ENCODE data around the gene ATG2A. TPM values are rescaled to one million over a fixed set of nuclear protein-coding genes. Genes with fewer than 3 reads are reported as not detected.

Gene ATG2A
- total RNA-seq, 3 donors from 2014 or later = 35.4 to 39.8 (median 36.6) TPM

- Histone ChIP-seq H3K4me3 (peak overlapping the region; percentile 19), H3K9me3 (no peaks in the 10 kb centered on the region), H3K36me3 (ENCODE audit: low read depth) (no peaks in the 10 kb centered on the region), H3K4me1 (ENCODE audit: low read depth) (peaks cover 57% of the 10 kb centered on the region)
- intact Hi-C loops (cut with DNase I, micrococcal nuclease) = no loop called here
- ATAC-seq = no peak
- DNase-seq = no peak
- TF ChIP-seq CTCF (IDR thresholded peaks at IDR 0.05) = no peak
These were observed 40.7 kb downstream of the ATG2A start for GRCh38 chr11:64876229-64876750.

DNA sequence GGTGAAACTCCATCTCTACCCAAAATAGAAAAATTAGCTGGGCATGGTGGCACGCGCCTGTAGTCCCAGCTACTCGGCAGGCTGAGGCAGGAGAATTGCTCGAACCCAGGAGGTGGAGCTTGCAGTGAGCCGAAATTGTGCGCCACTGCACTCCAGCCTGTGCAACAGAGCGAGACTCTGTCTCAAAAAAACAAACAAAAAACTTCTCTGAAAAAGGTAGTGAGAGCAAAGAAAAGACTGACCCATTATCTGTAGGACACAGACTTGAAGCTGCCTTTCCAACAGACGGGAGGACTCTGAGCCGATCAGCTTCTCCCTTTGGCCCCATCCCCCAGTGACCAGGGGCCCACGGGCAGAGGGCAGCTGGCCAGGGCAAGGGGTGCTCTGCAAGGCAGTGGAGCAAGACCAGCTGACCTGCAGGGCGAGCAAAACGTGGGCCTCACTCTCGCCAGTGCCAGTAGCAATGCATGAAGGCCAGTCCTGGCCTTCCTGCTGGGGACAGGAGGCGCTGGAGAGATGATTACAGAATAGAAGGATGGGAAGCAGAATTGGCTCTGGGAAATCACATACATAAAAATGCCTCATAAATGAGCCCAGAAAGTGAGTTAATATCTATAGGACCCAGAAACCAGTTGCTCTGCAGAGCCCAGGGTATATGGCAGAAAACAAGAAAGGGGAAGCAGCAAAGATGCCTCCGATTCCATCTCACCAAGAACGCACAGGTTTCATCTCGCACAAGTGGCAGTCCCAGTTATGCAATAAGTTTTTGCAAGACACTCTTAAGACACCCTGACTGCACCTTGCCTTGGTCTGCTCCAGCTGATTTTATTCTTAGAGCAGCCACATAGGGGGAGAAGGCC, 41.4 kb downstream of the ATG2A start:
- ATAC-seq (no peak), DNase-seq (no peak)
- intact Hi-C loops (cut with DNase I, micrococcal nuclease) = no loop called here
- Histone ChIP-seq H3K4me1 (ENCODE audit: low read depth) (peaks cover 64% of the 10 kb centered on the region), H3K4me3 (no peak overlapping the region), H3K36me3 (ENCODE audit: low read depth) (no peaks in the 10 kb centered on the region), H3K9me3 (no peaks in the 10 kb centered on the region)
- no peak for TF ChIP-seq CTCF (IDR thresholded peaks at IDR 0.05)

DNA sequence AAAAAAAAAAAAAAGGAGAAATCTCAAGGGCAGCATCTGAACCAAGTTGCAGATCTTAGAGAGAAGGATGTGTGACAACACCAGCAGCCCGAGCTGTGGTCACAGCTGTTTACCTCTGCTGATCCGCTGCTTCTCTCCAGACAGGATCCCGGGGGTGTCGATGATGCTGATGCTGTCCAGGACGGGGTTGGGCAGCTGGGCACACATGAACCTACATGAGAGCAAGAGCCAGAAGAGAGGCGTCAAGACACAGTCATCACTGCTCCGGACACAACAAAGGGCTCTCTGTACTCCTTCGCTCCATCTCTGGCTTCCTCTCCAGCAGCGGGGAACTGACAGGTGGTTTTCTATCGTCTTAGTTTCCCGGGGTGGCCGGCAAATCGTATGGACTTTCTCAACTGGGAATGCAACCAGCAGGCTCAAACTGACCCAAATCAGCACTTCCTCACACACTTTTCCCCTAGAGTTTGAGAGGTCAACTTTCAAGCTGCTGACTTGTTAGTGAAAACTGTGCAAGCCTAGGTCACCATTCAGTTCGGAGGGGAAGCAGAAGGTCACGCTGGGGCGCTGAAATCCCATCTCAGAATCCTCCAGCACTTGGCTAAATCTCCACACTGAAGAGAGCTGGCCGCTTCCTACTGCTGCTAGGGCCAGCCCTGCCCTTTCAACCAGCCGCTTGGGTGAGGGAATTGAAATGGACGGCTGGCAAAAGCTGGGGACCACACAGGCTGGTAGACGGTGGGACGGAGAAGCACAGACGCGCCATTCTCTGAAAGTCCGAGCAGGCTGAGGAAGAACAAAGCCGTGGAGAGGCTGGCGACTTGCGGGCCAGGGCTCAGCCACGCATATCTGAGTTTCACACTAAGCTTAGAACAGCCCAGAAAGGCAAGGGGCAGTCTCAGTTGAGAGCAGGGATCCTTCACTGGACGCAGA, 42.4 kb downstream of the ATG2A start:
- DNase-seq (peak in 1 of 3 donors; percentile 43), ATAC-seq (no peak)
- peaks cover 68% of the 10 kb centered on the region for H3K4me1 ChIP-seq (ENCODE audit: low read depth)
- no peaks in the 10 kb centered on the region for H3K9me3 ChIP-seq
- intact Hi-C loops (cut with DNase I, micrococcal nuclease) = no loop called here
- no peak overlapping the region for H3K4me3 ChIP-seq
- H3K36me3 ChIP-seq (ENCODE audit: low read depth) = no peaks in the 10 kb centered on the region
- no peak for TF ChIP-seq CTCF (IDR thresholded peaks at IDR 0.05)

DNA sequence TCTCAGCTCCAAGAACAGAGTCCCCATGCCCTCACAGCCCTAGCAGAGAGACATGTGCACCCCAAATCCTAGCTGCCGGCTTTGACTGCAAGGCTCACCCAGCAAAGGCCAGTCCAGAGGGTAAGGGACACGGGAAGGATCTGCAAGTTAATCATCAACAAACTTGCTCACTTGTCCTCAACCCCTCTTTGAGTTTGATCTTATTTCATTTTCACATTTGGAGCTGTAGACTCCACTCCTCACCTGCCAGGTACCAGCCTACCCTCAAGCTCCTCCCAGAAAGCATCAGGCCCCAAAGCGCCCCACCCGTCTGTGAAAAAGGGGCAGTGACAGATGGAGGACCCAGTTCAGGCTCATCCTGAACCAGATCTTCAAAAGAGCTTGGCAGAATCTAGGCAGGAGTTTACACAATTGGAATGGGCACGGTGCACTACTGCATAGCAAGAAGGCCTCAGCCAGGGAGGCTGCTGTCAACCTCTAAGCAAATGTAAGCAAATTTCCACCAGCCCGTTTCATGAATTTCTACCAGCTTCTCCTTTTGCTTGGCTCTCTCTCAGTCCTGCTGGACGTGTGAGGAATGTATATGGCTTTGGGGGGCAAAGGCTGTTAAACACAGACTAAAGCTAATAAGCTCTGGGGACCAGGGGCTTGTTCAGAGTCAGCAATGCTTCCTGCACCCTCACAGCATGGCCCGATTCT, 44.1 kb downstream of the ATG2A start:
- Histone ChIP-seq H3K4me3 (no peak overlapping the region), H3K4me1 (ENCODE audit: low read depth) (peaks cover 75% of the 10 kb centered on the region), H3K9me3 (no peaks in the 10 kb centered on the region), H3K36me3 (ENCODE audit: low read depth) (no peaks in the 10 kb centered on the region)
- DNase-seq = peak in 1 of 3 donors; percentile 65
- intact Hi-C loops (cut with DNase I, micrococcal nuclease) = no loop called here
- no peak for TF ChIP-seq CTCF (IDR thresholded peaks at IDR 0.05)
- peak; percentile 44 for ATAC-seq

DNA sequence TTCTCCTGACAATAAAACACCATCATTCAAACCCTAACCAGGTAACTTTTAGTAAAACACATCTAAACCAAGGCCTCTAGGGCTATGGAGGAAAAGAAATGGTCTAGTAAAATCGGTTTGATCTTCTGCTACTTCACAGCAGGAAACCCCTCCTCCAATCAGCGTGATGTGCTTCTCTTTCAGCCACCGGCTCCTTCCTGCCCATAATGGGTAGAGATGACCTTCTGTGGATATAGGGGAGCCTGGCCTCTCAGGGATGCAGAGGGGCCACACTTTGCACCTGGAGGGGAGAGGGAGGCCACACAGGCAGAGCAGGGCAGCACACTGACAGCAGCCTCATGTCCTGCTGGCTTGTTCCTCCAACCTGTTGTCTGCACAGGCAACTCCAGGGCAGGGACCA, 45.5 kb downstream of the ATG2A start:
- TF ChIP-seq CTCF (IDR thresholded peaks at IDR 0.05) = no peak
- Histone ChIP-seq H3K4me3 (no peak overlapping the region), H3K4me1 (ENCODE audit: low read depth) (peaks cover 63% of the 10 kb centered on the region), H3K9me3 (no peaks in the 10 kb centered on the region), H3K36me3 (ENCODE audit: low read depth) (no peaks in the 10 kb centered on the region)
- ATAC-seq = no peak
- intact Hi-C loops (cut with DNase I, micrococcal nuclease) = no loop called here
- DNase-seq = no peak
